Body of pancreas (tissue), 4 donors: ENCODE results near the gene ATG2B.
A peak's percentile ranks its signal among the peaks of the same experiment; 100 is the strongest.

ENCODE experiments used
- POLR2A ChIP-seq, 3 donors: fragments of 450-650 bp; IDR thresholded peaks; one replicate each; pipeline ENCODE4 v1.6.1; 2016; ENCODE audit warnings: antibody characterized with exemption in 3 of 3, mild to moderate bottlenecking in 2 of 3
- TF ChIP-seq, protein P1 (sequence below), 7 experiments: fragments of 450-650 bp in 4 of 7; fragments of 200-600 bp in 3 of 7; sonication (generic) in 3 of 7; IDR thresholded peaks; one replicate each; pipeline ENCODE4 v1.5.1; 2016 to 2019; ENCODE audit warnings: antibody characterized with exemption in 7 of 7

- TF ChIP-seq, protein P1, sequence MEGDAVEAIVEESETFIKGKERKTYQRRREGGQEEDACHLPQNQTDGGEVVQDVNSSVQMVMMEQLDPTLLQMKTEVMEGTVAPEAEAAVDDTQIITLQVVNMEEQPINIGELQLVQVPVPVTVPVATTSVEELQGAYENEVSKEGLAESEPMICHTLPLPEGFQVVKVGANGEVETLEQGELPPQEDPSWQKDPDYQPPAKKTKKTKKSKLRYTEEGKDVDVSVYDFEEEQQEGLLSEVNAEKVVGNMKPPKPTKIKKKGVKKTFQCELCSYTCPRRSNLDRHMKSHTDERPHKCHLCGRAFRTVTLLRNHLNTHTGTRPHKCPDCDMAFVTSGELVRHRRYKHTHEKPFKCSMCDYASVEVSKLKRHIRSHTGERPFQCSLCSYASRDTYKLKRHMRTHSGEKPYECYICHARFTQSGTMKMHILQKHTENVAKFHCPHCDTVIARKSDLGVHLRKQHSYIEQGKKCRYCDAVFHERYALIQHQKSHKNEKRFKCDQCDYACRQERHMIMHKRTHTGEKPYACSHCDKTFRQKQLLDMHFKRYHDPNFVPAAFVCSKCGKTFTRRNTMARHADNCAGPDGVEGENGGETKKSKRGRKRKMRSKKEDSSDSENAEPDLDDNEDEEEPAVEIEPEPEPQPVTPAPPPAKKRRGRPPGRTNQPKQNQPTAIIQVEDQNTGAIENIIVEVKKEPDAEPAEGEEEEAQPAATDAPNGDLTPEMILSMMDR (IDR thresholded peaks at IDR 0.05) = peak in 4 of 7 experiments; percentile 21 to 33 (median 26)
- TF ChIP-seq POLR2A (IDR thresholded peaks at IDR 0.05) = no peak
These were observed 98.3 kb downstream of the ATG2B start for GRCh38 chr14:96264853-96265252.
